Testis (tissue), 2 donors: Measurements from ENCODE around the gene RRH.

Source experiments
- POLR2A ChIP-seq: fragments of 450-650 bp; IDR thresholded peaks from one replicate; pipeline ENCODE4 v1.6.1; 2017; ENCODE audit warnings: antibody characterized with exemption, mild to moderate bottlenecking, moderate library complexity
- TF ChIP-seq, protein P1 (sequence below), 3 experiments: fragments of 450-650 bp in 2 of 3; fragments of 200-600 bp in 1 of 3; sonication (generic) in 1 of 3; IDR thresholded peaks; one replicate each; pipeline ENCODE4 v1.5.1; 2016 to 2019; ENCODE audit warnings: antibody characterized with exemption in 3 of 3, mild to moderate bottlenecking in 2 of 3, moderate library complexity in 1 of 3

DNA sequence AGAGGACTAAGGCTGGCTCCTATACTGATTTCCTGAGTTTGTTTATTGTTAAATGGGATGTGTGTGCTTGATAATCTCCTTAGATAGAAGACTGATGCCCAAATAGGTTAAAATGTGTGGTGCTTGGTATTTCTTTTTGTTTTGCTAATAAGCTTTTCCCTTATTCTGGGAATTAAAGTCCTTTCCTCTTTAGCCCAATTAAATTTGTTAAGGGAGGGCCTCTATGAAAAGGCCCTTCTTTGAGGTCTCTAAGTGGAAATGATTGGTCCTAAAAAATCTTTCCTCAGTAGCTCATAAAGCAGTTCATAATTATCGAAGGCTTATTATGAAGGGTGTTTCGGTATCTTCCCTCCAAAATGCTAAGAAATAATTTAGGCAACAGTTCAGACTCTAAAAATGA is at the start of gene RRH:
- TF ChIP-seq, protein P1, sequence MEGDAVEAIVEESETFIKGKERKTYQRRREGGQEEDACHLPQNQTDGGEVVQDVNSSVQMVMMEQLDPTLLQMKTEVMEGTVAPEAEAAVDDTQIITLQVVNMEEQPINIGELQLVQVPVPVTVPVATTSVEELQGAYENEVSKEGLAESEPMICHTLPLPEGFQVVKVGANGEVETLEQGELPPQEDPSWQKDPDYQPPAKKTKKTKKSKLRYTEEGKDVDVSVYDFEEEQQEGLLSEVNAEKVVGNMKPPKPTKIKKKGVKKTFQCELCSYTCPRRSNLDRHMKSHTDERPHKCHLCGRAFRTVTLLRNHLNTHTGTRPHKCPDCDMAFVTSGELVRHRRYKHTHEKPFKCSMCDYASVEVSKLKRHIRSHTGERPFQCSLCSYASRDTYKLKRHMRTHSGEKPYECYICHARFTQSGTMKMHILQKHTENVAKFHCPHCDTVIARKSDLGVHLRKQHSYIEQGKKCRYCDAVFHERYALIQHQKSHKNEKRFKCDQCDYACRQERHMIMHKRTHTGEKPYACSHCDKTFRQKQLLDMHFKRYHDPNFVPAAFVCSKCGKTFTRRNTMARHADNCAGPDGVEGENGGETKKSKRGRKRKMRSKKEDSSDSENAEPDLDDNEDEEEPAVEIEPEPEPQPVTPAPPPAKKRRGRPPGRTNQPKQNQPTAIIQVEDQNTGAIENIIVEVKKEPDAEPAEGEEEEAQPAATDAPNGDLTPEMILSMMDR (IDR thresholded peaks at IDR 0.05), result no peak
- TF ChIP-seq POLR2A, result no peak
